Keratinocyte (primary cell): ENCODE data around the gene SMAD9.

Experiments used
- EZH2 ChIP-seq: IDR thresholded peaks from one replicate; pipeline ENCODE4 v1.6.1; 2012; ENCODE audit warnings: inconsistent platforms, mild to moderate bottlenecking, low read length, moderate library complexity
- TF ChIP-seq, protein P1 (sequence below), 3 experiments: IDR thresholded peaks in 1 of 3; conservative IDR thresholded peaks in 1 of 3; optimal IDR thresholded peaks in 1 of 3; 2 replicates in 2 of 3; 3 replicates in 1 of 3; pipeline versions ENCODE3 to v1.5.1; 2011; ENCODE audit warnings: low read length in 3 of 3, mild to moderate bottlenecking in 3 of 3, moderate library complexity in 2 of 3, control low read depth in 1 of 3, inconsistent platforms in 1 of 3; ENCODE audit not compliant: insufficient read depth in 2 of 3; ENCODE audit errors: extremely low read depth in 1 of 3

DNA sequence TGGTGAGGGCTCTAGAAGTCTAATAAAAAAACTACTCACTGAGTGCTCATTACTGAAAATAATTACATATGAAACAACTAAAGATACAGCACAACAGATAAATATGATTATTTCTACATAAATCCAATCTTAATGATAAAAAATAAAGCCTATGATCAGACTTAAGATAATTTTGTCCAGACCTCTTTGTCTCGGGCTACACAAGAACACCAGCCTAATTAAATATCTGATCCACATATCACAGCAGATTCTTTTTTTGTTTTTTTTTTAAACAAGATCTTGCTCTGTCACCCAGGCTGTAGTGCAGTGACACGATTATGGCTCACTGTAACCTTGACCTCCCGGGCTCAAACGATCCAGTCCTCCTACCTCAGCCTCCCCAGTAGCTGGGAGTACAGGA is 30.3 kb upstream of the SMAD9 start:
- TF ChIP-seq, protein P1, sequence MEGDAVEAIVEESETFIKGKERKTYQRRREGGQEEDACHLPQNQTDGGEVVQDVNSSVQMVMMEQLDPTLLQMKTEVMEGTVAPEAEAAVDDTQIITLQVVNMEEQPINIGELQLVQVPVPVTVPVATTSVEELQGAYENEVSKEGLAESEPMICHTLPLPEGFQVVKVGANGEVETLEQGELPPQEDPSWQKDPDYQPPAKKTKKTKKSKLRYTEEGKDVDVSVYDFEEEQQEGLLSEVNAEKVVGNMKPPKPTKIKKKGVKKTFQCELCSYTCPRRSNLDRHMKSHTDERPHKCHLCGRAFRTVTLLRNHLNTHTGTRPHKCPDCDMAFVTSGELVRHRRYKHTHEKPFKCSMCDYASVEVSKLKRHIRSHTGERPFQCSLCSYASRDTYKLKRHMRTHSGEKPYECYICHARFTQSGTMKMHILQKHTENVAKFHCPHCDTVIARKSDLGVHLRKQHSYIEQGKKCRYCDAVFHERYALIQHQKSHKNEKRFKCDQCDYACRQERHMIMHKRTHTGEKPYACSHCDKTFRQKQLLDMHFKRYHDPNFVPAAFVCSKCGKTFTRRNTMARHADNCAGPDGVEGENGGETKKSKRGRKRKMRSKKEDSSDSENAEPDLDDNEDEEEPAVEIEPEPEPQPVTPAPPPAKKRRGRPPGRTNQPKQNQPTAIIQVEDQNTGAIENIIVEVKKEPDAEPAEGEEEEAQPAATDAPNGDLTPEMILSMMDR (optimal IDR thresholded peaks at IDR 0.05 in 1 of 3, IDR thresholded peaks at IDR 0.05 in 1 of 3, conservative IDR thresholded peaks at IDR 0.05 in 1 of 3; ENCODE audit: extremely low read depth in 1 of 3, insufficient read depth in 2 of 3, low read length in 3 of 3): no peak
- no peak for TF ChIP-seq EZH2
